NCI-H460 (cell line): Measurements from ENCODE around the gene SMIM10L1. TPM values are rescaled to one million over a fixed set of nuclear protein-coding genes. Genes with fewer than 3 reads are reported as not detected.

Source experiments
- DNase-seq: peaks from one replicate; pipeline ENCODE4 v3.0.0-alpha.2; 2016; ENCODE audit warnings: low read depth; ENCODE audit errors: extremely low read depth
- polyA plus RNA-seq: library from polyadenylated mRNA; depleted of rRNA; stranded (reverse); fragments of >200 nt; gene quantifications from 2 replicates; pipeline ENCODE4 v1.2.3, GENCODE V29; 2014; cell fraction: nucleus; rRNA removed
- total RNA-seq: library from RNA; depleted of rRNA; stranded (reverse); fragments of >200 nt; shearing (Covaris generic); gene quantifications from 2 replicates; pipeline ENCODE4 v1.2.3, GENCODE V29; 2014; rRNA removed

SMIM10L1 gene
- total RNA-seq, result 9.3 and 9.7 TPM in 2 replicates
- polyA plus RNA-seq, result 2.5 and 3.5 TPM in 2 replicates

GRCh38 chr12:11171145-11171968, at the start of gene SMIM10L1:
Gene SMIM10L1 (plus strand): TSS chr12:11171194. CDS start chr12:11171357, 163 bp downstream.
- DNase-seq, result peak; percentile 88

DNA sequence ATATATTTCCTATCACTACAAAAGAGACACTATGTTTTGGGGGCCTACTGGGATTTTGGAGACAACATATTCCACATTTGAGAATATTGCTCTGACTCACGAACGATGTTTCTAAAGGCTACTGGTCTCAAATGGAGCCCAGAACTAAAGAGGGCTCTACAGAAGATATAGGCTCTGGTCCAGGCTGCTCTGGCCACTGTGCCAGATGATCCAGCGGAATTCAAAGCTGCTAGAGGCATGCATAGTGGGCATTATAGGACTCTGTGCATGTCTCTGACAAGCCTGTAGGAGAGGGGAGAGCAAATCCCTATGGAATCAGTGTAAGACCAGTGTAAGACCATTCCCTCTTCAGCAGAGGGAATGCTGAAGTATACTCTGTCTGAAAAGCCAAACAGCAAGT, 40.6 kb upstream of the SMIM10L1 start:
- DNase-seq, result no peak

DNA sequence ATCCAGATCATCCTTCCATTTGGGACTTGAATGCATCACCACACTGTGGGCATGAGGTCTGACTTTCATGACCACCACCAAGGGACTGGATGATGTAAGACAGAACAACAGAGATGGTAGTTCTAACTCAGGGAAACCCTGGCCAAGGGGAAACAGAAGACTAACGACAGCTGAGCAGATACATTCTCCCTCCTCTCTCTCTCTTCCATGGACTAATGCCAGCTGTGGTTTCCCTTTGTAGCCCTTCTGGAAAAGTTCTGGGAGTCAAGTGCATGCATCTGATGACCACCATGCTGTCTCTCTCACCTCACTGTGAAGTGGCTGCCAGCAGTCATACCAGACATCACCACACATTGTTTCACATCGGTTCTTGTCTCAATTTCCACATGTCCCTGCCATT, 40.0 kb upstream of the SMIM10L1 start:
- no peak for DNase-seq

DNA sequence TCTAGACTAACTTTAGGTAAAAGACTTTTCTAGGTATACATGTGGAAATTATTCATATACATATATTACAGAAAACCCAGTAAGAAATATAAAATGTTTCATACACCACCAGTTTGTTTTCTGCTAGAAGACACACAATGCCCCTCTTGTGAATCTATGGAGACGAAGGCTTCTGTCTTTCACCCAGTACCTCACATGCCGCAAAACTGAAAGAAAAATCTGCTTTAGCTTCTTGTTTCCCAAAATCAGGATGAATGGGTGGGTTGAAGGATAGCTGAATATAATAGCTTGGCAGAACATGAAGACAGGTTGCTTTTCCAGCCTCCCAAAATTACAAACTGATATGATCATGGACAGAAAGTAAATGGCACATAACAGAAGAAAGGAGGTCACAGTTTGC, 37.8 kb upstream of the SMIM10L1 start:
- no peak for DNase-seq

- no peak for DNase-seq
Observed at GRCh38 chr12:11133816-11134215, 37.2 kb upstream of the SMIM10L1 start.

DNA sequence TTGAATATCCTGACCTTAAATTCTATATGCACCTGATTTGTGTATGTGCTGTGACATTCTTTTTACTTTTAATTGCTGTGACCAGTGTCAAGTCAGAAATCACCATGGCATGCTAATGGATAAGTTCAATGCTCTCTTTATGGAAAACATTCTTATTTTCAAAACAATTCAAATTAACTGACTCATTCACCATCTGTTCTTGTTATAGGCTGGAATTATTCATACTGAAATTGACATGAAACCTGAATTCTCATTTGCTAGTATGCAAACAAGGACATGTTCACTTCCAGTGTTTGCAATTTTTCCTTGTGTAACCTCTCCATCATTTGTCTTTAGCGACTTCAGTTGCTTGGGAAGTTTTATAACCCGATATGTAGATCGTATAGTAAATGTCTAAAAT, 36.7 kb upstream of the SMIM10L1 start, which contains the start of gene TAS2R30:
Gene TAS2R30, minus strand, starts transcription at position 340 of the 400 bp plus-strand sequence. CDS start 400 bp downstream, outside the sequence.
- no peak for DNase-seq

DNA sequence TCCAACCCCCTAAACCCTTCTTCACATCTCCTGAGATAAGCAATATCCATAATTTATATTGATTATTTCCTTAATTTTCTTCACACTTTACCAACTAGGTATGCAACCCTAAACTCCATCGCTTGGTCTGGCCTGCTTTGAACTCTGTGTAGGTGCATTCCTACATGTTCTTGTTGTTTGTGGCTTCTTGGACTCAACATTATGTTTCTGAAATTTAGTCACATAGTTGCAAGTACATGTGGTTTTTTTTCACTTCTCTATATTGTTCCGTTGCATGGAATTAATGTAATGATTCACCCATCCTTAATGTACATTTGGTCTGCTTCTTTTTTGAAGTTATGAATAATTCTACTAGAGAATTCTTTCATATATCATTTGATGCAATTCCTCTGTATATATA, 34.9 kb upstream of the SMIM10L1 start:
- DNase-seq, result no peak

DNA sequence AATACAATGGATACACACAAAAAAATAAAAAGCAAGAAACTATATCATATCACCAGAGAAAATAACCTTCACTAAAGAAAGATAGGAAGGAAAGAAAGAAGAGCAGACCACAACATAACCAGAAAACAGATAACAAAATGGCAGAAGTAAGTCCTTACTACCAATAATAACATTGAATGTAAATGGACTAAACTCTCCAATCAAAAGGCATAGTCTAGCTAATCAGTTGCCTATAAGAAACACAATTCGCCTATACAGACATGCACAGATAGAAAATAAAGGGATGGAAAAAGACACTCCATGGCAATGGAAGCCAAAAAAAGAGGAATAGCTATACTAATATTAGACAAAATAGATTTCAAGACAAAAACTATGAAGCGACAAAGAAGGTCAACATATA, 27.6 kb upstream of the SMIM10L1 start:
- no peak for DNase-seq

DNA sequence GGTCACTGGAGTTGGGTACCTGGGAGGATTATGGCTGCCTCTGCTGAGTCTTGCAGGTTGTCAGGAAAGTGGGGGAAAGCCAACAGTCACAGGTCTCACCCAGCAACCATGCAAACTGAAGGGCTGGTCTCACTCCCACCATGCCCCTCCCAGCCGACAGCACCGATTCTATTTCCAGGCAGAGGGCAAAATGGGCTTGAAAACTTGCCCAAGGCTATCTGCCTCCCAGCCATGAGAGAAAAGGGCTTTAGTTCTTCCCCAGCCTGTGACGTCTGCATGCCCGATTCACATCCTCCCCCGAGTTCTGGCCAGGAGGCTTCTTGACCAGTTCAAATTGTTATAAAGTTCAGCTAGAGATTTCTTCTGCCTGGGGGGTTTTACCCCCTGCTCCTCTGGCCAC, 26.7 kb upstream of the SMIM10L1 start:
- DNase-seq, result no peak

- no peak for DNase-seq
Observed at GRCh38 chr12:11147420-11147819, 23.6 kb upstream of the SMIM10L1 start.

GRCh38 chr12:11150832-11151231, 20.2 kb upstream of the SMIM10L1 start:
- DNase-seq, result no peak

GRCh38 chr12:11152725-11153124, 18.3 kb upstream of the SMIM10L1 start:
- DNase-seq, result no peak

GRCh38 chr12:11154400-11154925, 16.5 kb upstream of the SMIM10L1 start:
- no peak for DNase-seq

DNA sequence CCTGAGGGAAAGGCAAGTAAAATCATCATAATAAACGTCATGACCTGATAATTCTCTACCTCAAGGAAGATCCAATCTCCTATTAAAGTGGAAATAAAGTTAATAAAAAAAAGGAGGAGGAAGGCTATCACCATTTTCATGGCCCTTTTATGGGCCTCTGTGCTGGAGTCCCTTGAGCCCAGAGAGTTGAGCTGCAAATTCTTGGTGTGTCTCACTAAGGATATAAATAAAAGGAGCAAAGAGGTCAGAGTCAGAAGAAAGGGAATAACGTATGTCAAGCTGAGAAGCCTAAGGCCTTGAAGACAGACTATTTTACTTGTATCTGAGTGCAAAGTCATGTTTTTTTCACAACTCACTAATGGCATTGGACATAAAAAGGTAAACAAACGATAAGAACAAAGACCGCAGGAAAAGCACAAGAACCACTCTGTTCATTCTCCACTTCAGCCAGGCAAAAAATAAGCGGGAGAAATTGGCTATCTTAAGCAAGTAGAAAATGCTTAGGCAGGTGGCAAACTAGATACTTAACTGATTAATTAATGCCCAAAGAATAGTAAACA, 12.0 kb upstream of the SMIM10L1 start:
- no peak for DNase-seq

DNA sequence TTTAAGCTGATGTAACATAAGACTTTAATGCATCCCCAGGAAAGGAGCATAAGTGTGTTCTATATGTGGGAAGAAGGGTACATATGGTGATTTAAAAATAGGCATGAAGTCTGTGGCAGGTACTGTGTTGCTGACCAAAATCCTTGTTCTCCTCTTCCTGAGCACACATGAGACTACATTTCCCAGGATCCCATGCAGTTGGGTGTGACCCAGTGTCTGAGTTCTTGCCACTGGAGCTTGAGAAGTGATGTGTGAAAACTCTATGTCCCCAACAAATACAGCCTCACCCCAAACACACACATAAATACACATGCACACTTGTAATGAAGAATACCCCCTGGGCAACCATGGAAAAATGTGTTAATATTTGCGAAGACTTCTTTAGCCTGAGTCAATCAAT, 8.5 kb upstream of the SMIM10L1 start:
- DNase-seq, result no peak

- DNase-seq, result no peak
Observed at GRCh38 chr12:11164384-11164783, 6.6 kb upstream of the SMIM10L1 start.

DNA sequence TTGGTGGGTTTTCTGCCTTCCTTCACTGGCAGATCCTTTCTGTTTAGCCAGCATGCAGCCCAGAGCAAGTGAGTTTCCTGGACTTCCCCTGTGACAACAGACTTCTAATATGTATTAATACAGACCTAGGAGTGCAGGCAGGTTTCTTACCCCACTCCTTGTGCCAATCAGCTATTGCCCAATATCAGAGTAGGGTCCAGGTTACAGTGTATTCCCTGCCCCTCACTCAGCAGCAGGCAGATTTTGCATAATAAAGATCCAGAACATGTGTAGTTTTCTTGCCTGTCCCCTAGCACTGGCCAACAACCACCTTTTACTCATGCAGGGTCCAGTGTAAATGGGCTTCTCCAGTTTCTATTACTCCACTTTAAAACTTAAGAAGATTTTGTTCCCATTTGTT, 4.7 kb upstream of the SMIM10L1 start:
- DNase-seq, result no peak

GRCh38 chr12:11170810-11171144, 217 bp upstream of the SMIM10L1 start:
- DNase-seq, result no peak

GRCh38 chr12:11171969-11172675, 1.1 kb downstream of the SMIM10L1 start:
- no peak for DNase-seq

DNA sequence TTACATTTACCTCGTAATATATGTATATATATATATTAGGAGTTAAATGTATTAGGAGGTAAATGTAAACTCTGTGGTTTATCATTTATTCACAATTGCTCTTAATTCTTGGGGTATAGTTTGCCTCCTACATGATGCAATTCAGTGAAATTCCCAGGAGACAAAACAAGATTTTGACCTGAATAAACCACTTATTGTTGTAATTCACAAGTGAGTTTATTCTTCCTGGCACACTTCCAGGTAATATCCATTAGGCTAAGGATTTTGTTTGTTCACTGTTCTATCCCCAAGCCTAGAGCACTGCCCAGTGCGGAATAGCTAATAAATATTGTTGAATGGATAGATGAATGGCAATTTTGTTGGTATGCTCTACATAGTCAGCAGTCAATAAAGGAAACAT, 3.0 kb downstream of the SMIM10L1 start:
- DNase-seq, result no peak

- DNase-seq, result no peak
Observed at GRCh38 chr12:11178250-11178649, 7.3 kb downstream of the SMIM10L1 start.
